ENCODE data around the gene CCL7. TPM values are rescaled to one million over a fixed set of nuclear protein-coding genes. Genes with fewer than 3 reads are reported as not detected.

The CCL7 gene
- polyA plus RNA-seq, 12 donors: not detected

DNA sequence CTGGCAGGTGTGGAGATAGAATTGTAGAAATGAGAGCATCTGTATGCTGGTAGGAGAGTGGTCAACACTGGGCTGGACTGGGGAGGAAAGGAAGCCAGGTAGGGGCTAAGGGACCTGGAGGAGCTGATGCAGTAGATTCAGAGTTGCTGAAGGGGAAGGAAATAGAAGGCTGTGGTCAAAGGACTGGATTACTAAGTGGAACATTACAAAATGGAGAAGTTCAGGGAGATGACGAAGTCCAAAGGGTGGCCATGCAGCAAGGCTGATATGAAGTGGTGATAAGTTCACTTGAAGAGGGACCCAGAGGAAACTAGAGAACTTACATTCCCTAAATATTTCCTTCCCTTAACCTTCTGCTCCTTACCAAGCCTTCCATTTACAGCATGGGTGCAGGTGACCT, 23.6 kb upstream of the CCL7 start:
- no peak for DNase-seq

DNA sequence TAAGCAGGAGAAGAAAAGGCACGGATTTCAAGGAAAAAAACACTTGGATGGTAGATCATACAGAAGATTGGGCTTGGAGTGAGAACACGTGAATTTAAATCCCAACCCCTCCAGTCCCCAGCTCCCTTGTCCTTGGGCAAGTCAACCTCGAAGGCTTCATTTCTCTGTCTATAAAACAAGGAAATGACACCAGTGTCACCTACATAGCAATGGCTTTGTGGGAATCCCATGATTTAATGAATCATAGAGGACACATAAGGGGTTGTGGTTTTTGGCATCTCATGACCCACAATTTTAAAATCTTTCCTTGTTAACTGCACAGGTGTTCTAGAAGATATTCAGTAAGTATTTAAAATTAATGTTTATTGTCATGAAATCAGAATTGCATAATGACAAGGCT, 23.1 kb upstream of the CCL7 start:
- no peak for DNase-seq

DNA sequence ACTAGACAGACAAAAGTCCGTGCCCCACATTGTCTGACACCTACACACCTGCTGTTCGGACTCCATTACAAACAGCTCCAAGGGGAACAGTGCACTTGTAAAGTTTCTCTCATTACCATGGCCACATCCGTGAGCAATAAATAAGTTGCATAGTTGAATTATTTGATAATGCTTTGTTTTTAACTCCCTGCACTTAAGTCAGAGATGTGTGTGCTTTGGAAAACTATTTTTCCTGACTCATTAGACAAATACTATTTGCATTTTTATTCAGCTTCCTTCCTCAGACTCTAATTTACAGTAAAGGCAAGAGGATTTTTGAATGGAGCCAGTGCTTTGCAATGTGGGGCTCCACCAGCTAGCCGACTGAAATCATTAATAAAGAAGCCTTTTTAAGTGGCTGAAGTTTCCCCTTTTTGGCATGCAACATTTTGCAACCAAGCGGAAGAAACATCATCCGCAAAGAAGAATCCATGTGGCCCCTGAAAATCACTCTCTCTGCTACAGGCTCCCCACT, 21.5 kb upstream of the CCL7 start:
- DNase-seq: no peak

DNA sequence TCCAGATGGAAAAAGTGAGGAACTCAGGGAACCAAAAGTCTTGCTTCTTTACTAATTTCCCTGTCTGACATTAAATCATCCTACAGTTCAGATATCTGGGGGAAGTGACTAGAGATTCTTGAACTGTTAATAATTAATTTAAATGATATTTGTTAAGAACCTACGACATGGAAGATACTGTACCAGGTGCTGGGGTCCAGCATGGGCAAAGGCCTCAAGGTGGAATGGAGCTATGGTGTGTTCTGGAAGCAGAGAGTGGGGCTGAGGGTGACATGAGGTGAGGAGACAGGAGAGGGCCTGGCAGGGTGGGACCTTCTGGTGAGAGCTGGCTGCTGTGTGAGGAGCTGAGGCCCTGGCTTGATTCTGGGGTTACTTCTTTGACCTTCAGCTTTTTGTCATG, 21.0 kb upstream of the CCL7 start:
- DNase-seq: no peak

DNA sequence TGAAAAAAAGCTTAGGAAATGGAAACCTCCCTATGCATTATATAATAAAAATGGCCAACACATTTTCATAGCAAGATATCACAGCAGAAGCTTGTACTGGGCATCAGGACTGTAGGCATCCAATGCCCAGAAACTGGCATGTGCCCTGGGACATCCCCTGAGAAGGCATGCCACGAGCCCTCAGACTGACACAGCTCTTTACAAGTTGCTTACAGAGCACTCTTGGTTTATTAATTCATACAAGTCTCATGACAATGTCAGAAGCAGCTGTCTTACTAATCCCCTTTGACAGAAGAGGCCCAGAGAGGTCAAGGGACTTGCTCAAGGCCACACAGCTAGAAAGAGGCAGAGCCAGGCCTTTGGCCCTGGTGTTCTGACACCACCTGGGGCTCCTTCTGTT, 20.5 kb upstream of the CCL7 start:
- DNase-seq: no peak

DNA sequence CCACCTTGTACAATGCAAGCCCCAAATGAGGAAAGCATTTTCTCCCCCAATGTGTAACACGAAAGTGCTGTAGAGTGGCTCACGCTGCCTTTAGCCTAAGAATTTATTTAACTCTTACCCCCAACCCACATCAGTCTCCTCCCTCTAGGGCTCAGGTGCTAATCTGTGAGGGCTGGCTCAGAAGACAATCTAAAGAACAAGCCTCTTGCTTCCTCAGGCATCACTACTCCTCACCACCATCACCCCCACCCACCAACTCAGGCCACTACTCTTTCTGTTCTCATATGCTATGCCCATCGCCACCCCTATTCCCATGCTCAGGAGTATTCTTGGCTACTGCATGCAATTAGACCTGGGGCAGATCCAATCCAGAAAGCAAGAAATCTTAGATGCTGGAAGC, 18.8 kb upstream of the CCL7 start:
- DNase-seq: no peak

DNA sequence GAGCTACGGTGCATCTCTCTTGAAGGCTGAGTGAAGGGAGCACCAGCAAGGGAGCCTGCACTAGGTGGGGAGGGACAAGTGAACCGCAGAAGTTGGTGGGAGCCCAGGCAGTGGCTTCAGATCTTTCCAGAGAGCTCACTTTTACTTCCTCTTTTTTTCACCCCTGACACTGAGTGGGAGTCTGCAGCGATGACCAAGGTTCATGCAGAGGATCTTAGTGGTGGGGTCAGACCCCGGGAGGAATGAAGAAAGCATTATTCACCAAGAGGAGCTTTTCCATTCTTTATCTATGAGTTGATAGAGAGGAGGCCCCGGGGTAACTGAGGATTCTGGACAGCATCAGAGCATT, 18.0 kb upstream of the CCL7 start:
- DNase-seq: no peak

DNA sequence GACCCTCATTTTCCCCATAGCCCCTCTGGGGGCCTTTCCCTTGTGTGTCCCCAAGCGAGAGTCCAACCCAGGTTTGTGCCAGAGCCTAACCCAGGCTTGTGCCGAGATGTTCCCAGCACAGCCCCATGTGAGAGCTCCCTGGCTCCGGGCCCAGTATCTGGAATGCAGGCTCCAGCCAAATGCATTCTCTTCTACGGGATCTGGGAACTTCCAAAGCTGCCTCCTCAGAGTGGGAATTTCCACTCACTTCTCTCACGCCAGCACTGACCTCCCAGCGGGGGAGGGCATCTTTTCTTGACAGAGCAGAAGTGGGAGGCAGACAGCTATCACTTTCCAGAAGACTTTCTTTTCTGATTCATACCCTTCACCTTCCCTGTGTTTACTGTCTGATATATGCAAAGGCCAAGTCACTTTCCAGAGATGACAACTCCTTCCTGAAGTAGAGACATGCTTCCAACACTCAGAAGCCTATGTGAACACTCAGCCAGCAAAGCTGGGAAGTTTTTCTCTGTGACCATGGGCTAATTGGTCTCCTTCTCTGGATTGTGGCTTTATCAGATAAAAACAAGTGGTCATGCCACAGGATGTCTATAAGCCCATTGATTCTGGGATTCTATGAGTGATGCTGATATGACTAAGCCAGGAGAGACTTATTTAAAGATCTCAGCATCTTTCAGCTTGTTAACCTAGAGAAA, 17.4 kb upstream of the CCL7 start:
- peak; percentile 89 for DNase-seq

DNA sequence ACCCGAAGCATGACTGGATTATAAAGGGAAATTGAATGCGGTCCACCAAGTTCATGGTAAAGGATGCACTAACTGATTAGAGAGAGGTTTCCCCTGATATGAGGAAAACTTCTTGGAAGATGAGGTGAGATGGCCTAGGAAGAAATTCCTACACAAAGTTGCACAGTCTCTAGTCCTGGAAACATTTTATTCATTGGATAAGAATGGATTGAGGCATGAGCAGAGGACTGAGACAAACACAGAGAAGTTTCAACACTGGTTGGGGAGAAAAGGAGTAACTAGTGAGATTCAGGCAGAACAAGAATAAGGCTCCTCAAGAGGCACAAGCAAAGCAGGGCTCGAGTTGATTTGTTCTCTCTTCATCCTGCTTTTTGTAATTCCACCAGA, 16.9 kb upstream of the CCL7 start:
- DNase-seq: no peak

DNA sequence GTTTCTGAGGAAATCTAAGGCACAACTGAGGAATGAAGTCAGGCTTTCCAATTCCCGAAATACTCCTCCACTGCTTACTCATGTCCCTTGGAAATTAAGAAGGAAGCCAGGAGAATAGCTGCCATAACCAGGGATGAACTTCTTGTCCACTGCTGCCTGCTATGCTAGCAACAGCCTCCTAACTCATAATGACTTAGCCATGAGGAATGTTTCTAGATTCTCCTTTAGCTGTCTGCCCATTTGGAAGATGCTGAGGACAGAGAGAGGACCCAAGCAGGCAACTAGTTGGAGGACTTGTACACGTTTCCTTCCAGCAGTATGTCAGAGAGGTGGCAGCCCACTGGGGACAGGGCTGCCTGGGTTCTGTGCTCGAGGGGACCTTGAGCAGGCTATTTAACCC, 15.9 kb upstream of the CCL7 start:
- no peak for DNase-seq

DNA sequence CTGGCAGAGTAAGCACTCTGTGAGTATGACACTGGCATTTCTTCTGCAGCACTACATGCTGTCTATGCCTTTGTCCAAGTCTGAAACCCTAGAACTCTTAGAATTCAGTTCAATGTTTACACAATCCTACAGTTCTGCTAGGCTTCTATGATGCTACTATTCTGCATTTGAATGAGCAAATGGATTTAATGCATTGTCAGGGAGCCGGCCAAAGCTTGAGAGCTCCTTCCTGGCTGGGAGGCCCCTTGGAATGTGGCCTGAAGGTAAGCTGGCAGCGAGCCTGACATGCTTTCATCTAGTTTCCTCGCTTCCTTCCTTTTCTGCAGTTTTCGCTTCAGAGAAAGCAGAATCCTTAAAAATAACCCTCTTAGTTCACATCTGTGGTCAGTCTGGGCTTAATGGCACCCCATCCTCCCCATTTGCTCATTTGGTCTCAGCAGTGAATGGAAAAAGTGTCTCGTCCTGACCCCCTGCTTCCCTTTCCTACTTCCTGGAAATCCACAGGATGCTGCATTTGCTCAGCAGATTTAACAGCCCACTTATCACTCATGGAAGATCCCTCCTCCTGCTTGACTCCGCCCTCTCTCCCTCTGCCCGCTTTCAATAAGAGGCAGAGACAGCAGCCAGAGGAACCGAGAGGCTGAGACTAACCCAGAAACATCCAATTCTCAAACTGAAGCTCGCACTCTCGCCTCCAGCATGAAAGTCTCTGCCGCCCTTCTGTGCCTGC, 15.2 kb upstream of the CCL7 start, which contains the start of gene CCL2:
Gene CCL2 (plus strand): TSS at position 635 of the 730 bp plus-strand sequence. CDS start 65 bp downstream, at position 700.
- DNase-seq: peak; percentile 90

DNA sequence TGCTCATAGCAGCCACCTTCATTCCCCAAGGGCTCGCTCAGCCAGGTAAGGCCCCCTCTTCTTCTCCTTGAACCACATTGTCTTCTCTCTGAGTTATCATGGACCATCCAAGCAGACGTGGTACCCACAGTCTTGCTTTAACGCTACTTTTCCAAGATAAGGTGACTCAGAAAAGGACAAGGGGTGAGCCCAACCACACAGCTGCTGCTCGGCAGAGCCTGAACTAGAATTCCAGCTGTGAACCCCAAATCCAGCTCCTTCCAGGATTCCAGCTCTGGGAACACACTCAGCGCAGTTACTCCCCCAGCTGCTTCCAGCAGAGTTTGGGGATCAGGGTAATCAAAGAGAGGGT, 14.7 kb upstream of the CCL7 start:
- no peak for DNase-seq

DNA sequence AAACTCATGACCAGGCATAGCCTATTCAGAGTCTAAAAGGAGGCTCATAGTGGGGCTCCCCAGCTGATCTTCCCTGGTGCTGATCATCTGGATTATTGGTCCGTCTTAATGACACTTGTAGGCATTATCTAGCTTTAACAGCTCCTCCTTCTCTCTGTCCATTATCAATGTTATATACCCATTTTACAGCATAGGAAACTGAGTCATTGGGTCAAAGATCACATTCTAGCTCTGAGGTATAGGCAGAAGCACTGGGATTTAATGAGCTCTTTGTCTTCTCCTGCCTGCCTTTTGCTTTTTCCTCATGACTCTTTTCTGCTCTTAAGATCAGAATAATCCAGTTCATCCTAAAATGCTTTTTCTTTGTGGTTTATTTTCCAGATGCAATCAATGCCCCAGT, 14.2 kb upstream of the CCL7 start:
- no peak for DNase-seq

DNA sequence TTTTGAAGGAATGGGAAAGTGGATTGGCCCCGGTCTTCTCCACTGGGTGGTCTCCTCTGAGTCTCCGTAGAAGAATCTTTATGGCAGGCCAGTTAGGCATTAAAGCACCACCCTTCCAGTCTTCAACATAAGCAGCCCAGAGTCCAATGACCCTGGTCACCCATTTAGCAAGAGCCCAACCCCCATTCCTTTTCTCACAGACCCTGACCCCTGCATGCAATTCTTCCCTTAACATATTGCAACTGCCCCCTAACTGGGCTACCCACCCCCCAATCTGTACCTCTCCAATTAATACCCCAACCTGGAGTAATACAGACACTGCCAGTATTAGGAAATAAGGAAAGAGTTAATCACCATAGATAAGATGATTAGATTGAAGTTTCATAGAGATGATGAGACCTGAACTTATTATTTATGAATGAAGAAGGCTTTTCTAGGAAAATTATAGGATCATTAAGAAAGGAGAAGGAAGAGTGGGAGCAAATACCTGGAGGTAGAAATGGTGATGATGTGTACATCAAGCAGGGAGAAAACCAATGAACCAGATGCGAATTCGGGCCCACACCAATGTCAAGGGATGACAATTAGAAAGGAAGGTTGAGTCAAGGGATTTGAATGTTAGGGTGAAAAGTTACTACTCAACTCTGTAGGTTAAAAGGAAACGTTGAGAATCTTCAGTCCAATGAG, 12.6 kb upstream of the CCL7 start:
- DNase-seq: no peak

DNA sequence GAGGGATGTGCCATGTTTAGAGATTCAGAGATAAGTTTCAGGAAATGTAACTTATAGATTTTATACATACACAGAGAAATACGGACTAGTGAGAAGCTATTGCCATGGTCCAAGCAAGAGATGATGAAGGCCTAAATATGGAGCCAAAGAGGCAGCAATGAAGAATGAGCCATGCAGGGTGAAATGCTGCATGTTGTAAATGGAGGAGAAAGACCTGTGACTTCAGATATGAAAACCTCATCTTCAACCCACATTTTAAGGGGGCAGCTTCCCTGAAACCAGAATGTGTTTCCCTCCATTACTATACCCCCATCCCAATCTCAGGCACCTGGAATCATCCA, 12.1 kb upstream of the CCL7 start:
- no peak for DNase-seq

DNA sequence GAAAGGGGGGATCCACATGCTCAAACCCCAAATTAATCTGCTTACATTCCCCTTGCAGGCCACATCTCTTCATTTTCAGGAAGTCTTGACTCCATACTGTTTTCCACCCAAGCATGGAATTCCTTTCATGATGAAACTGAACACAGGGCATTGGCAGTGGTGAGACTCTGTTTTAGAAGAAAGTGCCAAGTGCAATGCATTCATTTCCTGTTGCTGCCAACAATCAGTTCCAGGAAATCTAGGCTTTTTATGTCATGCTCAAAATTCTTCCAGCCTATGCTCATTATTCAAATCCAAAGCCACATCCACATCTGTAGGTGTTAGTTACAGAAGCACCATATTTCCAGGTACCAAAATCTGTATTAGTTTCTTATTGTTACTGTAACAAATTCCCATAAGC, 10.9 kb upstream of the CCL7 start:
- no peak for DNase-seq

DNA sequence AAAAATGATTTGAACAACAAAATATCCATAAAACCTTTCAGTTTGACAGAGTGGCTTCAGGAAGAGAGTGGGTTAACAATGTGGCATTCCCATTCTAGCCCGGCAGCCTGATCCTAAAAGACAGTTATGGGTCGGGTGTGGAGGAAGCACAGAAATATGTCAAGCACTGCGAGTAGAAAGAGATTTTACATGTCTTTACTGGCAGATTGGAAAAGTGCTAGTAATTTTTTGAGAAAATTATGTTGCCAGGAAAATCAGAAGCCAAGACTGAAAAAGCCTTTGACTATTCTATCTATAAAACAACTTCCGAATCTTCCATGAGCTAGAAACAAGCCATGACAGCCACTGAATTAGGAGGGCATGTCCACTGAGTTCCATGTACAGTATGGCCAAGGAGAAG, 9.2 kb upstream of the CCL7 start:
- no peak for DNase-seq

DNA sequence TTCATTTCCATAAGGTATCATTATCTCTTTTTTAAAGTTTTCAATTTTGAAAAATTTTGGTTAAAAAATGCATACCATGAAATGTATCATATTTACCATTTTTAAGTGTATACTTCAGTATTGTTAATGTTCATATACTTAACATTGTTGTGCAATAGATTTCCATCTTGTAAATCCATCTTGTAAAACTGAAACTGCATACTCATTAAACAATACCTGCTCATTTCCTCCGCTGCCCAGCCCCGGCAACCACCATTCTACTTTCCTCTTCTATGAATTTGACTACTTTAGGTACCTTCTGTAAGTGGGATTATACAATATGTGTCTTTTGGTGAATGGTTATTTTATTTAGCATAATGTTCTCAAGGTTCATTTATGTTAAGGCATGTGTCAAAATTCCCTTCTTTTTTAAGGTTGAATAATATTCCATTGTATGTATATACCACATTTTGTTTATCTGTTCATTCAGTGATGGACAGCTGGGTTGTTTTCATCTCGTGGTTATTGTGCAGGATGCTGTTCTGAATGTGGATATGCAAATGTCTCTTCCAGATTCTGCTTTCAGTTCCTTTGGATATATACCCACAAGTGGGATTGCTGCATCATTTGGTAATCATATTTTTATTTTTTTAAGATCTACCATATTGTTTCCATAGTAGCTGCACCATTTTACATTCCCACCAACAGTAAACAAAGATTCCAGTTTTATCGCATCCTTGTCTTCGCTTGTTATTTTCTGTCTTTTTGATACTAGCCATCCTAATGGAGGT, 8.3 kb upstream of the CCL7 start:
- no peak for DNase-seq

DNA sequence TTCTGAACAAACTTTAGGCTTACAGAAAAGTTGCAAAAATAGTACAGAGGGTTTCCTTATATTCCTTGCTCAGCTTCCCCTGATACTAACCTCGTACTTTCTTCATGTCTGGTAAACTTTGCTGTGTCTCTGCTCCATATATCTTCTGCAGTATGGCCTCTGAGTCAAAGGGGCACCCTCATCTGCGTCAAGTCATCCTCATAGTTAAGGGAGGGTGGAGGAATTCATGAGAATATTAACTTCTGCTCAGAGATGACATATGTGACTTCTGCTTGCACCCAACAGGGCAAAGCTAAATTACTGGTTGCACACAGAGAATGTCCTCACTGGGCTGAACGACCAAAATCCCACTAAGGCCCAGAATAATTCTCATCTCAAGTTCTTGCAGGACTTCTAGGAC, 4.3 kb upstream of the CCL7 start:
- no peak for DNase-seq

DNA sequence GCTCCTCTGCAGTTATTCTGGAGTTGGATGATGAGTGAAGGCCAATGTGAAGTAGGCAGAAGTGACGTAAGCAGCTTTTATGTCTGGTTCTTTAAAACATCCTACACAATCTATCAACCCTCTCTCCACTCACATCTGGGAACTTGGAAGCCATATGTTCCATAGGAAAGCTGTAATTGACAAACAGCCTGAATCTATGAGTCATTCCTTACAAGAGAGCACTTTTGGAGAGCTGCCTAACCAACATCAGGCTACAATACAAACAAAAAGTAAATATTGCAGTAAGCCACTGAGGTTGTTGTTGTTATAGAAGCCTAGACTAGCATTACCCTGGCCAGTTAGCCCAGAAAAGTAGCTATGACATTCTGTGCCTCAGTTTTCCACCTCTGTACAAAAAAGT, 5.9 kb downstream of the CCL7 start:
- peak; percentile 73 for DNase-seq

DNA sequence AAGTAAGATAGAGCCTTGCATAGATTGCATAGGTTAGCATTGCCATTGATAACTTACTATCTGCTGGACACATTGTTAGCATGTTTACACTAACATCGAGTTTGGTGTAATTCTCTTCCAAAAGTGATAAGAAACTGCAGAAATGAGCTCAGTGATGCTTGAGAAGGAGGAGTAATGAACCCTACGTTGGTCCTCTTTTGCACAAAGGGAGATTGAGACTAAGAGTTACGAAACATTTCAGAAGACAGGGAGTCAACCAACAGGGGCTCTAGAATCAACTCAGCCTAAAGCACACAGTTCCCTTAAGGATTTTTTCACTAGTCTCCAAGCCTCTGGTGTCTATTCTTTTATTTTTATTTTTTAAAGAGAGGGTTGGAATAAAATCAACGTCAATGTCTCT, 6.8 kb downstream of the CCL7 start:
- DNase-seq: no peak

DNA sequence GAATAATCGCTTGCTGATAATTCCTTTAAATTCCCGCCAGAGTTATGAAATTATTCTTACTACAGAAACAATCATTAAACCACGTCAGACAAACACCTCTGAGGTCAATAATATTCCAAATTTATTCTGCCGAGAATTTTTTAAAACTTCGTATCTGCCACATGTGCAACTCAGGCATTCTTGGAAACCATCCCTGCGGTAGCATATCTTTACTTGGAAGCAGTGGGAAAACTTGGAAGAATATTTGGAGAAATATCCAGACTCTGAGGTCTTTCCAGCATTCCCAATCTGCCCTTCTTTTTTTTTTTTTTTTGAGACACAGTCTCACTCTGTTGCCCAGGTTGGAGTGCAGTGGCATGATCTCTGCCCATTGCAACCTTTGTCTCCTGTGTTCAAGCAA, 13.6 kb downstream of the CCL7 start:
- no peak for DNase-seq

Measured in muscle of arm (tissue), 12 donors.